ENCODE measurements around the gene HDAC9. TPM values are rescaled to one million over a fixed set of nuclear protein-coding genes. Genes with fewer than 3 reads are reported as not detected.

The HDAC9 gene
- total RNA-seq, 1 donor from 2014 or later, result 0.52 TPM

DNA sequence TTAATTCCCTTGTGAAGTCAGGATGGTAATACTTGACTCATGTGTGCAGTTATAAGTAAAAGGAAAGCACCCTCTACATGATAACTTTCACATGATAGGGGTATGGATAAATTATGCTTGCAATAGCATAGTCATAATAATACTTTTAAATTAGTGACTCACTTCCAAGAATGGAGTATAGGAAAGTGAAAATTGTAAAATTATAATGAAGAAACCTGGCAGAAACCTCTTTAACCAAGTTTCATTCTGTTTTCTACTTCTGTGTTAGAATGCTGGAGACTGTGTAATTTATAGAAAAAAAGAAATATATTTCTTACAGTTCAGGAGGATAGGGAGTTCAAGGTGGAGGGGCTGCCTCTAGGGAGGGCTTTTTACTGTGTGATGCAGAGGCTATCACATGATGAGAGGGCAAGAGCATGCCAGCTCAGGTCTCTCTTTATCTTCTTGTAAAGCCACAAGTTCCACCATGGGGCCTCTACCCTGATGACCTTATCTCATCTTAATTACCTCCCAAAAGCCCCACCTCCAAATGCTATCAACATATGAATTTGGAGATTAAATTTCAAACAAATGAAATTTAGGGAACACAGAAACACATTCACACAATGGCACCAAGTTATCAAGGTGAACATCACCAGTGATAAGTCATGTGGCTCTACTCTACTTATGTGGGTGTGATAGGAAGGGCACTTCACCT lies 43.2 kb downstream of the HDAC9 start:
- H3K36me3 Mint-ChIP-seq (ENCODE audit: low read depth), result no peaks in the 10 kb centered on the region
- H3K27me3 Mint-ChIP-seq (ENCODE audit: low read depth), result no peaks in the 10 kb centered on the region
- H3K4me1 Mint-ChIP-seq (ENCODE audit: low read depth), result peaks cover 7% of the 10 kb centered on the region
- no peak overlapping the region for H3K4me3 Mint-ChIP-seq (ENCODE audit: low read depth)
- DNase-seq (ENCODE audit: low spot score), result no peak
- intact Hi-C loops (cut with micrococcal nuclease), result loop anchor here (1.0 to 2.0 kb wide), 3 partner anchors 16 to 100 kb away; partner anchors contain the start of gene HDAC9
- H3K27ac Mint-ChIP-seq, result peak overlapping the region; percentile 31
- peaks cover 5% of the 10 kb centered on the region for H3K9me3 Mint-ChIP-seq

DNA sequence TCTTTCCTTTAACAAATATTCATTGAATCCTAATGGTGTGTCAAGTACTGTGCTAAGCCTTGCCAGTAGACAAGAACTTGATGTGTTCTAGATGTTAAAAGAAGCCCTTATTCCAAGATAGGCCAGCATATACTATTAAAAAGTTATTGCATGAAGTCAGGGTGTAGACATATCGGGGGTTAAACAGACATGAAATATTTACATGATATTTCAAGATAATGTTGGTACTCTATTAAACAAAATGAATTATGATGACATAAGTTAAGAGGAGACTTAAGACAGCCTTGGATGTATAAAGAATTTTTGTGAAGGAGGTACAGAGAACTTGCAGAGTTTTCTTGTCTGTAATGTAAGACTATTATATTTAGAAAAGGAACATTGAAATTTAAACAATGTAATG lies 44.8 kb downstream of the HDAC9 start:
- H3K27me3 Mint-ChIP-seq (ENCODE audit: low read depth), result no peaks in the 10 kb centered on the region
- H3K4me1 Mint-ChIP-seq (ENCODE audit: low read depth), result peaks cover 7% of the 10 kb centered on the region
- no peaks in the 10 kb centered on the region for H3K36me3 Mint-ChIP-seq (ENCODE audit: low read depth)
- H3K9me3 Mint-ChIP-seq, result peaks cover 5% of the 10 kb centered on the region
- no peak overlapping the region for H3K4me3 Mint-ChIP-seq (ENCODE audit: low read depth)
- intact Hi-C loops (cut with micrococcal nuclease), result no loop called here
- DNase-seq (ENCODE audit: low spot score), result no peak
- H3K27ac Mint-ChIP-seq, result no peak overlapping the region

DNA sequence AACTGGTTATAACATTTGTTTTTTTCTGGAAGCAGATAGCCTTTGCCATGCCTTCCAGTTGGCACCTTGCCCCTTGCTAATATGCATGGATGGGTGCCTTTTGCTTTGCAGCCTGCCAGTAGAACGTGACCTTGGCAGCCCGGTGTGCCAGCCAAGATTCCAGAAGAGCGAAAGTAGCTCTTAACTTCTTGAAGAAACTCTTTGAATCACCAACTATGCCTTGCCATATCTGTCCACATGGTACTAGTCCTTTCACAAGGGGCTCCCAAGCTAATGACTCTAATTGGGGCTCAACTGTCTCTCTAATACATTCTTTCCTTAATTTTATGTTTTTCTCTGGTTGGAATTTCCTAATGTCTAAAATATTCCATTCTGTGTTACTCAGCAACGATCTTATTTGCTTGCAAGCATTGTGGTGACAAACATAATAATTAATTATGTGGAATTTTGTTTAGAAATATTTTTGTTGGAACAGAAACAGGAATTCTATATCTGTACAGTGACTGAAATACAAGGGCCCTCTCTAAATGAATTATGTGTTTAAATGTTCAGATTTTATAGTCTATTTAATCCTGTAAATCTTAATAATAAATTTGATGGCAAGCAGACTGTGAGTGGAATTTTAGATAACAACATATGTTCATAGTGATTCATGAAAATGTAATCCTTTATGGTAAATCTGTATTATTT lies 45.8 kb downstream of the HDAC9 start:
- Mint-ChIP-seq H3K36me3 (ENCODE audit: low read depth) (no peaks in the 10 kb centered on the region), H3K4me1 (ENCODE audit: low read depth) (peaks cover 5% of the 10 kb centered on the region), H3K4me3 (ENCODE audit: low read depth) (no peak overlapping the region), H3K27ac (no peak overlapping the region), H3K27me3 (ENCODE audit: low read depth) (no peaks in the 10 kb centered on the region), H3K9me3 (peaks cover 5% of the 10 kb centered on the region)
- DNase-seq (ENCODE audit: low spot score), result no peak
- intact Hi-C loops (cut with micrococcal nuclease), result no loop called here

DNA sequence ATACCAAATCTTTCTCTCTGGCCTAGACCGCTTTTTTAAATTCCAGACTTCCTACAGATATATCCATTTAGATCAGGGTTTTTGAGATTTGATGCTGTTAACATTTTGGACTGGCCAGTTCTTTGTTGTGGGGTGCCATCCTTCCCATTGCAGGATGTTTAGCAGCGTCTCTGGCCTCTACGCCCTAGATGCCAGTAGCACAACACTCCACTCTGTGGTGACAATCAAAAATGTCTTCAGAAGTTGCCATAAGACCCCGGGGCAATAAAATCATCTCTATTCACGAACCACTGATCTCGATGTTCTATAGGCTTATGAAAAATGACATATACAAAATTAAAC lies 46.3 kb downstream of the HDAC9 start:
- no peaks in the 10 kb centered on the region for H3K36me3 Mint-ChIP-seq (ENCODE audit: low read depth)
- no peaks in the 10 kb centered on the region for H3K27me3 Mint-ChIP-seq (ENCODE audit: low read depth)
- H3K4me1 Mint-ChIP-seq (ENCODE audit: low read depth), result peaks cover 5% of the 10 kb centered on the region
- H3K4me3 Mint-ChIP-seq (ENCODE audit: low read depth), result no peak overlapping the region
- DNase-seq (ENCODE audit: low spot score), result no peak
- H3K9me3 Mint-ChIP-seq, result peaks cover 5% of the 10 kb centered on the region
- intact Hi-C loops (cut with micrococcal nuclease), result no loop called here
- H3K27ac Mint-ChIP-seq, result no peak overlapping the region

DNA sequence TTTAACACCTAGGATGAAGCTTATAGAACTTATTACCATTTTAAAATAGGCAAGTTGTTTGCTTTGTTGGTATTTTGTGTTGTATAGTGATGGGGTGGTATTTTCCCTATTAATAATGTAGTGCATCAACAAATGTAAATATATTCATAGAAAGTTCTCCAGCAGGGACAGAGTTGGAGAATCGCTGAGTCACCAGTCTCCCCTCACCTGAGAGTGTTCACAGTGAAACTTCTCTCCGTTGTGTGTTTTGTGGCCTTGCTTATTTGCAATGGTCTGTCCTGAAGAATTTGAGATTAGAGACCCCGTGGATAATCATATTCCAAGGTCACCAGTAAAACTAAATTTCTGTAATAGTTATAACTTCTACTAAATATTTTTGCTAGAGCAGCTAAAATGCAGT lies 51.0 kb downstream of the HDAC9 start:
- DNase-seq (ENCODE audit: low spot score), result no peak
- Mint-ChIP-seq H3K4me3 (ENCODE audit: low read depth) (no peak overlapping the region), H3K27ac (no peak overlapping the region), H3K27me3 (ENCODE audit: low read depth) (no peaks in the 10 kb centered on the region), H3K9me3 (no peaks in the 10 kb centered on the region), H3K4me1 (ENCODE audit: low read depth) (no peaks in the 10 kb centered on the region), H3K36me3 (ENCODE audit: low read depth) (no peaks in the 10 kb centered on the region)
- intact Hi-C loops (cut with micrococcal nuclease), result no loop called here

DNA sequence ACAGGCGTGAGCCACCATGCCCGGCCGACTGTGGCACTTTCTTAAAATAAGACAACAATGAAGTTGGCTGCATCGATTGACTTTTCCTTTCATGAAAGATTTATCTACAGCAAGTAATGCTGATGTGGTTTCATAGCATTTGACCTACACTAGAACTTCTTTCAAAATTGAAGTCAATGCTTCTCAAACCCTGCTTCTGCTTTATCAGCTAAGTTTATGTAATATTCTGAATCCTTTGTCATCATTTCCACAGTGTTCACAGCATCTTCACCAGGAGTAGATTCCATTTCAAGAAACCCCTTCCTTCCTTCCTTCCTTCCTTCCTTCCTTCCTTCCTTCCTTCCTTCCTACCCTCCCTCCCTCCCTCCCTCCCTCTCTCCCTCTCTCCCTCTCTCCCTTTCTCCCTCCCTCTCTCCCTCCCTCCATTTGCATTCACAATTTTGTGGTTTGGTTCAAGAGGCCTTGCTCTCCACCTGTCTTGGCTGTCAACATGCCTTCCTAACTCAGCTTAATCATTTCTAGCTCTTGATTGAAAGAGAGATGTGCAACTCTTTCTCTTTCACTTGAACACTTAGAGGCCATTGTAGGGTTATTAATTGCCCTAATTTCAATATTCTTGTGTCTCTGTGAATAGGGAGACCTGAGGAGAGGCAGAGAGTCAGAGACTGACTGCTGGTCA lies 52.1 kb downstream of the HDAC9 start:
- no peaks in the 10 kb centered on the region for H3K27me3 Mint-ChIP-seq (ENCODE audit: low read depth)
- intact Hi-C loops (cut with micrococcal nuclease), result no loop called here
- no peaks in the 10 kb centered on the region for H3K4me1 Mint-ChIP-seq (ENCODE audit: low read depth)
- no peak overlapping the region for H3K27ac Mint-ChIP-seq
- no peaks in the 10 kb centered on the region for H3K36me3 Mint-ChIP-seq (ENCODE audit: low read depth)
- H3K4me3 Mint-ChIP-seq (ENCODE audit: low read depth), result no peak overlapping the region
- no peak for DNase-seq (ENCODE audit: low spot score)
- H3K9me3 Mint-ChIP-seq, result no peaks in the 10 kb centered on the region

DNA sequence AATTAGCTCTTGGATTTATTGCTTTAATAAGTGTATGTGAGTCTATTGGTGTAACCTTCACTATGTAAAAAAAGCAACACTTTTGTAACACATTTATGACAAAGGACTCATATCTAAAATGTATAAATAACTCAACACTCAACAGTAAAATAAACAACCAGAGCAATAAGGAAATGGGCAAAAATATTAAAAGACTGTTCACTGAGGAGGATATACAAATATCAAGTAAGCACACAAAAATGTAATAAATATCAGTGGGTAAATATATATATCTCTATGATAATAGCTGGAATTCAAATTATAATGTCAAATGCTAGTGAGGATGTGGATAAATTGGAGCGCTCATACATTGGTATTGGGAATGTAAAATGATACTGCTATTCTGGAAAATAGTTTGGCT lies 53.0 kb downstream of the HDAC9 start:
- intact Hi-C loops (cut with micrococcal nuclease), result no loop called here
- no peak for DNase-seq (ENCODE audit: low spot score)
- Mint-ChIP-seq H3K4me1 (ENCODE audit: low read depth) (no peaks in the 10 kb centered on the region), H3K4me3 (ENCODE audit: low read depth) (no peak overlapping the region), H3K9me3 (no peaks in the 10 kb centered on the region), H3K36me3 (ENCODE audit: low read depth) (no peaks in the 10 kb centered on the region), H3K27me3 (ENCODE audit: low read depth) (no peaks in the 10 kb centered on the region), H3K27ac (no peak overlapping the region)

DNA sequence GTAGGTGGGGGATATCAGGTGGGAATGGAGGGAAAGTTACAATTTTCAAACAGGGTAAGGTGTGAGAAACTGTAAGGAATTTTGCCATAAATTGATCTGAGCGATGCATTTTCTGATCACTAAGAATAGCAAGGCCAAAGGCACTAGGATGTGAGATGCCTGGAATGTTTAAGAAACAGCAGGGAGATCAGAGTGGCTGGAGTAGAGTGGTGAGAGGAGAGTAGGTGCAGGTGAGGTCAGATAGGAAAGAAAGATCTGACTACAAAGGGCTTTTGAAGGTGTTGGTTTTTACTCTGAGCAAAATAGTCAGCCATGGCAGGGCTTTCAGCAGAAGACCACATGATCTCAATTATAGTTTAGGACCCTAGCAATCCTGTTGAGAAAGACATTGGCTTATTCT lies 55.0 kb downstream of the HDAC9 start:
- no peak overlapping the region for H3K4me3 Mint-ChIP-seq (ENCODE audit: low read depth)
- no peaks in the 10 kb centered on the region for H3K27me3 Mint-ChIP-seq (ENCODE audit: low read depth)
- DNase-seq (ENCODE audit: low spot score), result no peak
- intact Hi-C loops (cut with micrococcal nuclease), result no loop called here
- no peaks in the 10 kb centered on the region for H3K9me3 Mint-ChIP-seq
- H3K27ac Mint-ChIP-seq, result no peak overlapping the region
- no peaks in the 10 kb centered on the region for H3K36me3 Mint-ChIP-seq (ENCODE audit: low read depth)
- no peaks in the 10 kb centered on the region for H3K4me1 Mint-ChIP-seq (ENCODE audit: low read depth)

DNA sequence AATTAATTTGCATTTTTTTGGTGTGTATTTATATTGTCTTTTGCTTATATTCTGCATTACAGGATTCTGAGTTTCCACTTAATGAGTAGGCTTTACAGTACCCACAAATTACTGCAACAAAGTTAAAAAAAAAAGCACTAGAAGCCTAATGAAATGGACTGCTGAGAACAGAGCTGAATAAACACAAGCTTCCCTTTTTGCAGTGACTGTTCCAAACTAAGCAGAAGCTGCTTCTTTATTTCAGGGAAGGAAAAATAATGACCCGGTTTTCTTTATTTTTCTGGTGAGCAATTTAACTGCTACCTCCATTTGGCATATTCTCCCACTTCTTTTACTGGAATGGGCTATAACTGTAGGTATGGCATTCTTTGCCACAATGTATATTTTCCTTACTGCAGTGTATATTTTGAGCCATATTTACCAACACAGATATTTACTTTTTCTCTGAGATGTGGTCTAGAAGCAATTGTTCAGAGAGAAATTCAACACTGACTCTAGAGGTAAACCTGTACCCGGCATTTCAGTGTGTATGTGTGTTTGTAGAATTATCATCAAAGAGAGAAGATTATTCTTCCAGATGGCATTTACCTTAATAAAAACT lies 56.9 kb downstream of the HDAC9 start:
- H3K4me3 Mint-ChIP-seq (ENCODE audit: low read depth), result no peak overlapping the region
- H3K27me3 Mint-ChIP-seq (ENCODE audit: low read depth), result no peaks in the 10 kb centered on the region
- H3K9me3 Mint-ChIP-seq, result no peaks in the 10 kb centered on the region
- no peaks in the 10 kb centered on the region for H3K36me3 Mint-ChIP-seq (ENCODE audit: low read depth)
- no peak overlapping the region for H3K27ac Mint-ChIP-seq
- DNase-seq (ENCODE audit: low spot score), result no peak
- intact Hi-C loops (cut with micrococcal nuclease), result no loop called here
- no peaks in the 10 kb centered on the region for H3K4me1 Mint-ChIP-seq (ENCODE audit: low read depth)

DNA sequence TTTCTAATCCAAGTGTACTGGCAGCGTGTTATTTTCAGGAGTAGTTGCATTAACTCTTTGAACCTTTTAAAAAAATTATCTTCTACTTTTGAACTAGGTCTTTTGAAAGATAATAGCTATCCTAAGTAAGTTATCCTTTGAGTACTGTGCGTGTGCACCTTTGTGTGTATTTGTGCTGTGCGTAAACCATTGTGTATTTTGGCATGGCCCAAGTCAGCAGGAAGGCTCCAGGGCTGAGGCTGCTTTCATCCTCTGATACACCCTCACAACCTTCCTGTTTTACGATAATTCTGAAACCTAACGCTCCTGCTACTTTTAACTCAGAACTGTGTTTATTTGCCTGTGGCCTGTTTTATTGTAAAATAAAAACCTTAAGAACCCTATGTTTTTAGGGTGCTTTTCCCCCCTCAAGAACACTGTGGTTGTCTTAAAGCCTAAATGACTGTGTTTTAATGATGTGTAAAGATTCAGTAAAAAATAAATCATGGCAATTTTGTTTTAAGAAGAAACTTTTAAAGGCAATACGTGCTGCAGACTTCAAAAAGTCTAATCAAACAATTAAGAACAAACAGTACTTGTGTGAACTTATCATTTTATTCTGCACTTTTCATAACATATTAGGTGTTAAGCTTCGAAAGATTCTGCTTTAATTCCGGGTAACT lies 57.5 kb downstream of the HDAC9 start:
- no peaks in the 10 kb centered on the region for H3K4me1 Mint-ChIP-seq (ENCODE audit: low read depth)
- no peaks in the 10 kb centered on the region for H3K27me3 Mint-ChIP-seq (ENCODE audit: low read depth)
- no peaks in the 10 kb centered on the region for H3K36me3 Mint-ChIP-seq (ENCODE audit: low read depth)
- H3K27ac Mint-ChIP-seq, result no peak overlapping the region
- H3K9me3 Mint-ChIP-seq, result no peaks in the 10 kb centered on the region
- intact Hi-C loops (cut with micrococcal nuclease), result no loop called here
- no peak for DNase-seq (ENCODE audit: low spot score)
- H3K4me3 Mint-ChIP-seq (ENCODE audit: low read depth), result no peak overlapping the region

DNA sequence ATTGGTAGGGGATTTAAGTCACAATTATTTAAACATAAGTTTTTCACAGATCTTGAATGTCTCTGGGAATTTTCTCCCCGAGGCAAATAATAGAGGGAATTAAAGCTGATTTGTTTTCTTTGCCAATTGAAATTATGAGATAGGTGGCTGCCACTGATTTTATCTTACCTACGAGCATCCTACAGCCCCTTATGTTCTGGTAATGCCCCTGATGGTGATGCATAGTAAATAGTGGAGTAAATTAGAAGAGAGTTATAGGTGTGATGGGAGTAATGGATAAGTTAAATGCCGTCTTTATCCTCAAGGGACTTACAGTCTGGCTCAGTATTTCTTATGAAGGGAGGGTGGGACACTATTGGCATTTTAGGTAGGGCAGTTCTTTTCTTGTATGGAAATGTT lies 58.1 kb downstream of the HDAC9 start:
- no peak overlapping the region for H3K27ac Mint-ChIP-seq

DNA sequence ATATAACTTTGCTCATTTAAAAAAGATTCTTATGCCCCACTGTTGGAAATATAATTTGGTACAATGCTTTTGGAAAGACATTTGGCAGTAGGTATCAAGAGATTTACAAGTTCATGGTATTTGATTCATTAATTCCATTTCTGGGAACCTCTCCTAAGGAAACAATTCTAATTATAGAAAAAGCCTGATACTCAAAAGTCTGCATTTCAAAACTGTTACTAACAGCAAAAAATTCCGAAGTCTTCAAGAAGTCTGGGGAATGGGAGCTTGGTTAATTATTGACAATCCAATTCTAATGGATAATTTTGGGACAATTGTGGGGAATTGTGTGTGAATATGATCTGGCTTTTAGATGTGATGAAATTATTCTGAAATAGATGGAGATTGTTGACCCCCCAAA lies 59.6 kb downstream of the HDAC9 start:
- H3K27me3 Mint-ChIP-seq (ENCODE audit: low read depth), result no peaks in the 10 kb centered on the region
- no peaks in the 10 kb centered on the region for H3K9me3 Mint-ChIP-seq
- H3K4me3 Mint-ChIP-seq (ENCODE audit: low read depth), result no peak overlapping the region
- no peak for DNase-seq (ENCODE audit: low spot score)
- no peaks in the 10 kb centered on the region for H3K36me3 Mint-ChIP-seq (ENCODE audit: low read depth)
- H3K4me1 Mint-ChIP-seq (ENCODE audit: low read depth), result no peaks in the 10 kb centered on the region
- intact Hi-C loops (cut with micrococcal nuclease), result no loop called here
- no peak overlapping the region for H3K27ac Mint-ChIP-seq

More for the DNA sequence above, 58.1 kb downstream of the HDAC9 start:
- no peaks in the 10 kb centered on the region for H3K36me3 Mint-ChIP-seq (ENCODE audit: low read depth)
- intact Hi-C loops (cut with micrococcal nuclease), result no loop called here
- H3K27me3 Mint-ChIP-seq (ENCODE audit: low read depth), result no peaks in the 10 kb centered on the region
- no peaks in the 10 kb centered on the region for H3K9me3 Mint-ChIP-seq
- no peak for DNase-seq (ENCODE audit: low spot score)
- H3K4me1 Mint-ChIP-seq (ENCODE audit: low read depth), result no peaks in the 10 kb centered on the region
- no peak overlapping the region for H3K4me3 Mint-ChIP-seq (ENCODE audit: low read depth)
